WTC11 (cell line): Measurements from ENCODE around the gene ADK. TPM values are rescaled to one million over a fixed set of nuclear protein-coding genes. Genes with fewer than 3 reads are reported as not detected.

Experiments
- ATAC-seq: fragments of 200-7000 bp; cut with Tn5 transposase; 2 replicates; pipeline ENCODE4 v1.10.0; 2021; ENCODE audit warnings: mild to moderate bottlenecking, moderate library complexity
- CTCF ChIA-PET: fragments of 300-600 bp; sonication (Branson Sonifier 250); formaldehyde crosslinking; loops from one replicate; lab custom pipeline; 2021; ENCODE audit warnings: antibody characterized with exemption; lab: Charles Lee
- POLR2A ChIA-PET: fragments of 350-600 bp; sonication (Branson Sonifier 250); formaldehyde crosslinking; loops from one replicate; lab custom pipeline; 2021; ENCODE audit warnings: antibody characterized with exemption; lab: Charles Lee
- DNase-seq: peaks from one replicate; pipeline ENCODE4 v3.0.0; 2021; ENCODE audit warnings: low spot score
- H3K27ac Mint-ChIP-seq: 2 replicates; pipeline ENCODE4 v1.8.0; 2021; ENCODE audit warnings: mixed read lengths
- H3K27me3 Mint-ChIP-seq: 2 replicates; pipeline ENCODE4 v1.8.0; 2021; ENCODE audit warnings: low read depth, mild to moderate bottlenecking, moderate library complexity, mixed read lengths
- H3K36me3 Mint-ChIP-seq: 2 replicates; pipeline ENCODE4 v1.8.0; 2021; ENCODE audit warnings: mixed read lengths
- H3K4me1 Mint-ChIP-seq: 2 replicates; pipeline ENCODE4 v1.8.0; 2022; ENCODE audit warnings: mixed read lengths
- H3K4me3 Mint-ChIP-seq: 2 replicates; pipeline ENCODE4 v1.8.0; 2021; ENCODE audit warnings: mild to moderate bottlenecking, moderate library complexity, mixed read lengths
- H3K9me3 Mint-ChIP-seq: 2 replicates; pipeline ENCODE4 v1.8.0; 2021; ENCODE audit warnings: mixed read lengths
- AR ChIP-seq: fragments of 250-450 bp; sonication (Bioruptor Pico); IDR thresholded peaks from 2 replicates; pipeline ENCODE4 v1.9.0; 2021; ENCODE audit warnings: mild to moderate bottlenecking
- GABPB1 ChIP-seq: sonication (generic); formaldehyde crosslinking; IDR thresholded peaks from 2 replicates; pipeline ENCODE4 v1.8.1; 2023; ENCODE audit warnings: mild to moderate bottlenecking, missing genetic modification reagents
- GRHL2 ChIP-seq: fragments of 250-450 bp; sonication (Bioruptor Pico); IDR thresholded peaks from 2 replicates; pipeline ENCODE4 v1.8.0; 2022; ENCODE audit warnings: mild to moderate bottlenecking, moderate library complexity; ENCODE audit not compliant: insufficient replicate concordance, severe bottlenecking
- HMGA2 ChIP-seq: fragments of 250-450 bp; sonication (Bioruptor Pico); IDR thresholded peaks from 2 replicates; pipeline ENCODE4 v1.4.0; 2021; ENCODE audit warnings: mild to moderate bottlenecking, moderate library complexity
- JAZF1 ChIP-seq: fragments of 250-450 bp; sonication (Bioruptor Pico); IDR thresholded peaks from 2 replicates; pipeline ENCODE4 v1.9.0; 2021; ENCODE audit warnings: moderate library complexity, mild to moderate bottlenecking, inconsistent platforms
- JUN ChIP-seq: sonication (generic); formaldehyde crosslinking; IDR thresholded peaks from 2 replicates; pipeline ENCODE4 v1.8.0; 2023; ENCODE audit warnings: mild to moderate bottlenecking, missing genetic modification reagents
- MAX ChIP-seq: sonication (generic); formaldehyde crosslinking; IDR thresholded peaks from 2 replicates; pipeline ENCODE4 v1.8.0; 2022; ENCODE audit warnings: mild to moderate bottlenecking, missing genetic modification reagents
- MYBL2 ChIP-seq: sonication (generic); formaldehyde crosslinking; IDR thresholded peaks from 2 replicates; pipeline ENCODE4 v1.8.1; 2023; ENCODE audit warnings: mild to moderate bottlenecking, moderate library complexity, missing genetic modification reagents
- STAT6 ChIP-seq: sonication (generic); formaldehyde crosslinking; conservative IDR thresholded peaks from 2 replicates; pipeline ENCODE4 v1.8.1; 2023; ENCODE audit warnings: mild to moderate bottlenecking, low read depth, missing genetic modification reagents, moderate library complexity
- USF1 ChIP-seq: sonication (generic); formaldehyde crosslinking; IDR thresholded peaks from 2 replicates; pipeline ENCODE4 v1.8.0; 2022; ENCODE audit warnings: mild to moderate bottlenecking, missing genetic modification reagents
- ZNF263 ChIP-seq: sonication (generic); formaldehyde crosslinking; IDR thresholded peaks from 2 replicates; pipeline ENCODE4 v1.8.1; 2022; ENCODE audit warnings: low read depth, mild to moderate bottlenecking, moderate library complexity, missing genetic modification reagents
- ZNF396 ChIP-seq: fragments of 250-450 bp; sonication (Bioruptor Pico); IDR thresholded peaks from 2 replicates; pipeline ENCODE4 v1.8.0; 2021; ENCODE audit warnings: mild to moderate bottlenecking, moderate library complexity, borderline replicate concordance
- ZNF416 ChIP-seq: fragments of 250-450 bp; sonication (Bioruptor Pico); IDR thresholded peaks from 2 replicates; pipeline ENCODE4 v1.9.0; 2021; ENCODE audit warnings: mild to moderate bottlenecking, inconsistent platforms
- ZNF425 ChIP-seq: fragments of 250-450 bp; sonication (Bioruptor Pico); conservative IDR thresholded peaks from 2 replicates; pipeline ENCODE4 v1.9.0; 2021; ENCODE audit warnings: mild to moderate bottlenecking
- total RNA-seq: library from RNA; stranded (reverse); gene quantifications from 3 replicates; pipeline ENCODE4 v1.2.3, GENCODE V29; 2021
- TF ChIP-seq, protein P1 (sequence below): sonication (generic); formaldehyde crosslinking; IDR thresholded peaks from 2 replicates; pipeline ENCODE4 v1.8.0; 2023; ENCODE audit warnings: missing genetic modification reagents
- TF ChIP-seq, protein P2 (sequence below): sonication (generic); formaldehyde crosslinking; IDR thresholded peaks from 2 replicates; pipeline ENCODE4 v1.8.1; 2023; ENCODE audit warnings: mild to moderate bottlenecking, missing genetic modification reagents

The ADK gene
- total RNA-seq, 1 experiment from 2014 or later = 32.7 TPM

DNA sequence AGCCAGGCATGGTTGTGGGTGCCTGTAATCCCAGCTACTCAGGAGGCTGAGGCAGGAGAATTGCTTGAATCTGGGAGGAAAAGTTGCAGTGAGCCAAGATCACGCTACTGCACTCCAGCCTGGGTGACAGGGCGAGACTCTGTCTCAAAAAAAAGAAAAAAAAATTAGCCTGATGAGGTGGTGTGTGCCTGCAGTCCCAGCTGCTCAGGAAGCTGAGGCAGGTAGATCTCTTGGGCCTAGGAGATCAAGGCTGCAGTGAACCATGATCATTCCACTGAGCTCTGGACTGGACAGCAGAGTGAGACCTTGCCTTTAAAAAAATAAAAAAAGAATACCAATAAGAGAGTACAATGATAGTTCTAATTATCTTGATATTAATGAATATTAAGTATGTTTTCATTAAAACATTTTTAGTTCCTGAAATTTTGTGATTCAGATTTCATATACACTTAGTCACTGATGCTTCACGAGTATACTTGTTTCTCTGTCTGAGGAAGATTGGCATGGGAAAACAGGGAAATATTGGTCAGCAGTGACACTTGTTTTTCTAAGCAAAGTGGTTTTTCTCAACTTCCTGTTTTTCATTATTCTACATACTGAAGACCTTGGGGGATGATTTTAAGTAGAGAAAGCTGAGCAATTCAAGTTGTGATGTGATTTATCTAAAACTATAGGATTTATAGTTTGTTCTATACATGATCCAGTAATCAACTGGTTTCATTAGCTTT, 76.8 kb downstream of the ADK start:
- Mint-ChIP-seq H3K27ac (no peak overlapping the region), H3K4me1 (no peaks in the 10 kb centered on the region; the same call in 1 of the 2 replicates), H3K27me3 (no peaks in the 10 kb centered on the region), H3K4me3 (no peak overlapping the region), H3K9me3 (0 out of 2 replicates have a peak, but pooled peaks cover 3% of the 10 kb centered on the region)
- POLR2A ChIA-PET = interaction anchor here (0.7 kb wide), 1 partner anchor 594 kb away, joined by 3 read pairs; no protein-coding TSS in a partner anchor
- CTCF ChIA-PET = no interaction called here
- DNase-seq = no peak
- TF ChIP-seq GRHL2 (no peak), HMGA2 (CRISPR knock-in tag) (no peak), JUN (CRISPR knock-in tag) (no peak), MAX (CRISPR knock-in tag) (no peak), GABPB1 (no peak), USF1 (CRISPR knock-in tag) (no peak), ZNF425 (no peak), MYBL2 (CRISPR knock-in tag) (no peak), AR (no peak), JAZF1 (CRISPR knock-in tag) (no peak), STAT6 (CRISPR knock-in tag) (no peak), ZNF396 (CRISPR knock-in tag) (no peak), ZNF416 (CRISPR knock-in tag) (no peak), ZNF263 (no peak)
- TF ChIP-seq, protein P1, sequence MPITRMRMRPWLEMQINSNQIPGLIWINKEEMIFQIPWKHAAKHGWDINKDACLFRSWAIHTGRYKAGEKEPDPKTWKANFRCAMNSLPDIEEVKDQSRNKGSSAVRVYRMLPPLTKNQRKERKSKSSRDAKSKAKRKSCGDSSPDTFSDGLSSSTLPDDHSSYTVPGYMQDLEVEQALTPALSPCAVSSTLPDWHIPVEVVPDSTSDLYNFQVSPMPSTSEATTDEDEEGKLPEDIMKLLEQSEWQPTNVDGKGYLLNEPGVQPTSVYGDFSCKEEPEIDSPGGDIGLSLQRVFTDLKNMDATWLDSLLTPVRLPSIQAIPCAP (CRISPR knock-in tag) = no peak
- TF ChIP-seq, protein P2, sequence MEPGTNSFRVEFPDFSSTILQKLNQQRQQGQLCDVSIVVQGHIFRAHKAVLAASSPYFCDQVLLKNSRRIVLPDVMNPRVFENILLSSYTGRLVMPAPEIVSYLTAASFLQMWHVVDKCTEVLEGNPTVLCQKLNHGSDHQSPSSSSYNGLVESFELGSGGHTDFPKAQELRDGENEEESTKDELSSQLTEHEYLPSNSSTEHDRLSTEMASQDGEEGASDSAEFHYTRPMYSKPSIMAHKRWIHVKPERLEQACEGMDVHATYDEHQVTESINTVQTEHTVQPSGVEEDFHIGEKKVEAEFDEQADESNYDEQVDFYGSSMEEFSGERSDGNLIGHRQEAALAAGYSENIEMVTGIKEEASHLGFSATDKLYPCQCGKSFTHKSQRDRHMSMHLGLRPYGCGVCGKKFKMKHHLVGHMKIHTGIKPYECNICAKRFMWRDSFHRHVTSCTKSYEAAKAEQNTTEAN = no peak
- TF ChIP-seq, all 79 proteins: peak for 0
- no peak for ATAC-seq
- no peaks in the 10 kb centered on the region for H3K36me3 Mint-ChIP-seq
